Prostate gland (tissue), 2 donors: ENCODE measurements around the gene CDV3. TPM values are rescaled to one million over a fixed set of nuclear protein-coding genes. Genes with fewer than 3 reads are reported as not detected.
"Not testable (repeated sequence)": the region's sequence is repeated elsewhere in the genome, so short reads cannot be mapped to it uniquely, and the experiment has no call there.

Experiments used
- DNase-seq: peaks from one replicate; pipeline ENCODE4 v3.0.0-alpha.2; 2019; ENCODE audit warnings: low spot score
- H3K27ac ChIP-seq, 2 donors: fragments of 200-600 bp; sonication (generic); 2 replicates each; pipeline ENCODE4 v1.5.1; 2017 to 2019
- H3K27me3 ChIP-seq: fragments of 200-600 bp; sonication (generic); replicated peaks from 2 replicates; pipeline ENCODE4 v1.5.1; 2019; ENCODE audit not compliant: insufficient read depth
- H3K36me3 ChIP-seq, 2 donors: fragments of 200-600 bp; sonication (generic); 1 replicate in 1 of 2; 2 replicates in 1 of 2; pipeline versions ENCODE4 v1.5.1 to v1.8.1; 2017 to 2019
- H3K4me1 ChIP-seq: fragments of 200-600 bp; sonication (generic); replicated peaks from 2 replicates; pipeline ENCODE4 v1.5.1; 2019
- H3K4me3 ChIP-seq, 2 donors: fragments of 200-600 bp; sonication (generic); 2 replicates each; pipeline ENCODE4 v1.5.1; 2017 to 2019
- H3K9me3 ChIP-seq: fragments of 200-600 bp; sonication (generic); 2 replicates; pipeline ENCODE4 v1.5.1; 2017
- POLR2A ChIP-seq: fragments of 450-650 bp; IDR thresholded peaks from one replicate; pipeline ENCODE4 v1.6.1; 2016; ENCODE audit warnings: antibody characterized with exemption, mild to moderate bottlenecking
- POLR2AphosphoS5 ChIP-seq: sonication (generic); formaldehyde crosslinking; IDR thresholded peaks from one replicate; pipeline ENCODE4 v1.6.1; 2017; ENCODE audit warnings: antibody characterized with exemption
- WGBS: methylation state at CpG from one replicate; pipeline ENCODE4 v1.1.5; 2018; 5-methylcytosine and 5-hydroxymethylcytosine counted together
- intact Hi-C: fragments of 100-400 bp; cut with DNase I; formaldehyde crosslinking; loops from one replicate; pipeline ENCODE4 v1.14.2; 2022
- total RNA-seq, 2 donors: library from RNA; depleted of rRNA; stranded (reverse); fragments of >200 nt; gene quantifications; one replicate each; pipeline ENCODE4 v1.1.0, GENCODE V29; 2016
- TF ChIP-seq, protein P1 (sequence below), 4 experiments: fragments of 200-600 bp in 2 of 4; fragments of 450-650 bp in 2 of 4; sonication (generic) in 2 of 4; IDR thresholded peaks; 1 replicate in 3 of 4; 2 replicates in 1 of 4; pipeline ENCODE4 v1.5.1; 2016 to 2019; ENCODE audit warnings: antibody characterized with exemption in 4 of 4, mild to moderate bottlenecking in 2 of 4, moderate library complexity in 2 of 4

CDV3 gene
- total RNA-seq, 2 donors from 2014 or later = 68.8 to 105 TPM

DNA sequence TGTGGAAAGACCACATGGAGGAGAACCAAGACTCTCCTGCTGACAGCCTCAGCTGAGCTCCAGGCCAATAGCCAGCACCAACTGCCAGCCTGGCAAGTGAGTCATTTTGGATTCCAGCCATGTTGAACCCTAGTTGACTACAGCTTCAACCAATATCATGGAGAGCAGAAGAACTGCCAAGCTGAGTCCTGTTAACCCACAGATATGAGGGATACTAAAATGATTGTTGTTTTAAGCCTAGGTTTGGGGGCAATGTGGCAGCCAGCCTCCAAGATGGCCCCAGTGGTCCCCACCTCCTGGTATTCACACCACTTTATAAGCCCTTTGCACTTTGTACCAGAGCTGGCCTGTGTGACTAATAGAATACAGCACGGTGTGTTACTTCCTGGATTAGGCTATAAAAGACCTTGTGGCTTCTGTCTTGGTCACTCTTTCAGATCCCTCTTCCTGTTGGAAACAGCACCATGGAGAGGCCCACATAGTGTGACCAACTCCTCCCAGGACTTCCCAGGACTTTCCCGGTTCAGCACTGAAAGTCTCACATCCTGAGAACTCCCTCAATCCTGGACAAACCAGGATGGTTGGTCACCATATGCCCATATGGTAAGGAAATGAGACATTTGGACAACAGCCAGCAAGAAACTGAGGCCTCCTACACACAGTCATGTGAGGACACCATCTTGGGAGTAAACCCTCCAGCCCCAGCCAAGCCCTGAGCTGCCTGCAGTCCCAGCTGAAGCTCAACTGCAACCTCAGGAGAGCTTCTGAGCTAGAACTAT lies 32.4 kb upstream of the CDV3 start:
- intact Hi-C loops = no loop called here
- no peaks in the 10 kb centered on the region for H3K36me3 ChIP-seq
- no peak overlapping the region for H3K4me3 ChIP-seq
- WGBS = 64% methylated on average over 2 of the region's 2 CpGs
- H3K27me3 ChIP-seq = no peaks in the 10 kb centered on the region
- H3K4me1 ChIP-seq = no peaks in the 10 kb centered on the region
- DNase-seq = no peak
- TF ChIP-seq POLR2A = no peak
- no peak for TF ChIP-seq POLR2AphosphoS5
- TF ChIP-seq, protein P1, sequence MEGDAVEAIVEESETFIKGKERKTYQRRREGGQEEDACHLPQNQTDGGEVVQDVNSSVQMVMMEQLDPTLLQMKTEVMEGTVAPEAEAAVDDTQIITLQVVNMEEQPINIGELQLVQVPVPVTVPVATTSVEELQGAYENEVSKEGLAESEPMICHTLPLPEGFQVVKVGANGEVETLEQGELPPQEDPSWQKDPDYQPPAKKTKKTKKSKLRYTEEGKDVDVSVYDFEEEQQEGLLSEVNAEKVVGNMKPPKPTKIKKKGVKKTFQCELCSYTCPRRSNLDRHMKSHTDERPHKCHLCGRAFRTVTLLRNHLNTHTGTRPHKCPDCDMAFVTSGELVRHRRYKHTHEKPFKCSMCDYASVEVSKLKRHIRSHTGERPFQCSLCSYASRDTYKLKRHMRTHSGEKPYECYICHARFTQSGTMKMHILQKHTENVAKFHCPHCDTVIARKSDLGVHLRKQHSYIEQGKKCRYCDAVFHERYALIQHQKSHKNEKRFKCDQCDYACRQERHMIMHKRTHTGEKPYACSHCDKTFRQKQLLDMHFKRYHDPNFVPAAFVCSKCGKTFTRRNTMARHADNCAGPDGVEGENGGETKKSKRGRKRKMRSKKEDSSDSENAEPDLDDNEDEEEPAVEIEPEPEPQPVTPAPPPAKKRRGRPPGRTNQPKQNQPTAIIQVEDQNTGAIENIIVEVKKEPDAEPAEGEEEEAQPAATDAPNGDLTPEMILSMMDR (IDR thresholded peaks at IDR 0.05) = no peak
- no peak overlapping the region for H3K27ac ChIP-seq
- H3K9me3 ChIP-seq = no peaks in the 10 kb centered on the region

DNA sequence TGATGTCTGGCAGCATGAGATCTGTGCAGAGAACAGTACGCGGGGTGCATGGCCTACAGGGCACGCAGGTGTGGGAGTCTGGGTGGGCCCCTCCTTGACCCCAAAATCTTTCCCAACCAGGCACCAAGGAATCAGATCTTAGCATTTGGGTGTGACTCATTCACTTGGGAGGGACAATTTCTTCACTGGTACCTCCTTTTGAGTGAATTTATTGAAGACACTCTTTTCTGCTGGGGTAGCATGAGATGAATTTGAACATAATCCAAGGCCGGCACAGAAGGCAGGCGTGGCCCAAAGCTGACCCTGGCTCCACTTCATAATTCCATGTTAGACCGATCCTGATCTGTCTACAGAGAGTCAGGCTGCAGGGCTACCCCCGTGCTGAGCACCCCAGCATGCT lies 30.6 kb upstream of the CDV3 start:
- Histone ChIP-seq H3K4me1 (no peaks in the 10 kb centered on the region), H3K27ac (no peak overlapping the region), H3K36me3 (no peaks in the 10 kb centered on the region), H3K9me3 (no peaks in the 10 kb centered on the region), H3K4me3 (no peak overlapping the region), H3K27me3 (no peaks in the 10 kb centered on the region)
- no peak for TF ChIP-seq POLR2AphosphoS5
- TF ChIP-seq, protein P1 (IDR thresholded peaks at IDR 0.05) = no peak
- TF ChIP-seq POLR2A = no peak
- intact Hi-C loops = no loop called here
- no peak for DNase-seq
- WGBS = 98% methylated on average over 7 of the region's 7 CpGs

DNA sequence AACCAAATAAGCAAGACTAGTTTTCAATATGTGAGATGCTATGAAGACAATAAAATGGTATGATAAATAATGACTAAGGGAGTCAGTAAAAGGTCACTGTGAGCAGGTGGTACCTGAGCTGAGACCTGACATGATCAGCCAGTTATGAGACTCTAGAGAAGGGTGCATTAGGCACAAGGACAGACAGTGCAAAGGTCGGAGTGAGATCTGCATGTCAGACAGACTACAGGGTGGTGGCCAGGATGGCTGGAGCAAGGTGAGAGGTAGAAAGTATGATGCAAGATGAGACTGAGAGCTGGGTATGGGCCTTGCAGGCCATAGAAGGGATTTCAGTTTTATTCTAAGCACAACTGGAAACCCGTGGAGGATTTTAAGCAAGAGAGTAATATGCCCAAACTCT lies 28.5 kb upstream of the CDV3 start:
- H3K4me1 ChIP-seq, H3K27me3 ChIP-seq, H3K9me3 ChIP-seq, H3K27ac ChIP-seq, H3K4me3 ChIP-seq, intact Hi-C loops, DNase-seq, H3K36me3 ChIP-seq: not testable (repeated sequence)
- 66% methylated on average over 2 of the region's 2 CpGs for WGBS

DNA sequence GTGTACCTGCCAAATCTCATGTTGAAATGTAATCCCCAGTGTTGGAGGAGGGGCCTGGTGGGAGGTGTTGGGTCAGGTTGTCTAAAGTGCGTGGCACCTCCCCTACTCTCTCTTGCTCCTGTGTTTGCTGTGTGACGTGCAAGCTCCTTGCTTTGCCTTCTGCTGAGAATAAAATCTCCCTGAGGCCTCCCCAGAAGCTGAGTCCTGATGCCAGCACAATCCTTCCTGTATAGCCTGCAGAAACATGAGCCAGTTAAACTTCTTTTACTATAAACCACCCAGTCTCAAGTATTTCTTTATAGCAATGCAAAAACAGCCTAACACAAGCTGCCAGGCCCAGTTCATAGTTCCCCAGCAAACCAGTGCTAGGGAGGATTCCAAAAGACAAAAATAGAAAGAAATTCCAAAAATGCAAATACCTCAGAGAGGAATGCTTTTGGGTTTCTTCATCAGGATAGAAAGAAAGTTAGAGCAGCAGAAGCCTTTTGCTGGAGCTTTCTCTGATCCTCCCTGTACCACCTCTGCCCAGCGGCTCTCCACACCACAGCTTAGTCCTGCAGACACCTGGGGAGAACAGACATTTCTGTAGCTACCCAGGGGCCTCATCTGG lies 25.9 kb upstream of the CDV3 start:
- TF ChIP-seq, protein P1 (IDR thresholded peaks at IDR 0.05) = no peak
- TF ChIP-seq POLR2AphosphoS5 = no peak
- no peak for TF ChIP-seq POLR2A
- H3K4me1 ChIP-seq = no peaks in the 10 kb centered on the region
- 68% methylated on average over 3 of the region's 3 CpGs for WGBS
- H3K36me3 ChIP-seq = no peaks in the 10 kb centered on the region
- no peaks in the 10 kb centered on the region for H3K27me3 ChIP-seq
- no peak for DNase-seq
- no peaks in the 10 kb centered on the region for H3K9me3 ChIP-seq
- intact Hi-C loops = no loop called here
- no peak overlapping the region for H3K27ac ChIP-seq
- H3K4me3 ChIP-seq = no peak overlapping the region

DNA sequence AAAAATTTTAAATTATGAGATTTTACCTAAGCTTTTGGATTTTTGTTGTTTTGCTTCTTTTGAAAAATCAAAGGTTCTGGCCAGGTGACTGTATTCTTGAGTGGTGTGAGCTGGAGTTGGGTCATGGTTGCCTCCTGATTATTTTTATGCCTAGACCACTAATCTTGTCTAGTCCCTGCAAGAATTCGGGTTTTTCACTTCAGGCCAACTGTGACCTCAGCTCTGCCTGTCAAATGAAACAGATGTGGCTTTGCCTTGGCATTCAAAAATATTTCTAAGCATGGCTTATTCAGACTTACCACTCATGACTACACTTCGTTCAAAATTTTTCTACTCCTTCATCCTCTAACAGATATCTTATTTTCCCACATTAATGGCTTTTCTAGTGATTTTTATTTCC lies 25.4 kb upstream of the CDV3 start:
- Histone ChIP-seq H3K4me1 (no peaks in the 10 kb centered on the region), H3K4me3 (no peak overlapping the region), H3K27ac (no peak overlapping the region), H3K27me3 (no peaks in the 10 kb centered on the region), H3K9me3 (no peaks in the 10 kb centered on the region), H3K36me3 (no peaks in the 10 kb centered on the region)
- TF ChIP-seq, protein P1 (IDR thresholded peaks at IDR 0.05) = no peak
- TF ChIP-seq POLR2A (no peak), POLR2AphosphoS5 (no peak)
- intact Hi-C loops = no loop called here
- 53% methylated on average over 2 of the region's 2 CpGs for WGBS
- no peak for DNase-seq
